Measurements from ENCODE around the gene NPFFR2.

DNA sequence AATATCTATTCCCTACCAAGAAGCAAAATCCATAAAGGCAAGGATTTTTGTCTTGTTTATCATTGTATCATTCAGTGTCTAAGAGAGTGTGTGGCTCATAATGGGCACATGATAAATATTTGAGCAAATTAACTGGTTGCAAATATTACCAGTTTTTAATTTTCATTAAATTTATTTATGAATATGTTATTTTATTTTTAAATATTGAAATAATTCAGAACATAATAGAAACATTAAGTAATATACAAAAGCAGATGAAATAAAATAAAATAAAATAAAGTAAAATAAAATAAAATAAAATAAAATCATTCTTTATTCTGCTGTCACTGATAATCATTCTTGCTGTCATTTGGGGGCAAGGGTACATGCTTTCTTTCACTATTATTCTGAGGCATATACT, 120.9 kb downstream of the NPFFR2 start:
- TF ChIP-seq CTCF (conservative IDR thresholded peaks at IDR 0.05; ENCODE audit: low read depth in 2 of 2), result no peak
- no peak for TF ChIP-seq EZH2 (IDR thresholded peaks at IDR 0.05; ENCODE audit: low read depth, unreplicated experiment)
- TF ChIP-seq NANOG (IDR thresholded peaks at IDR 0.05; ENCODE audit: borderline replicate concordance), result no peak
- no peak for TF ChIP-seq ETS1 (IDR thresholded peaks at IDR 0.05)
- no peak for TF ChIP-seq REST (IDR thresholded peaks at IDR 0.05; ENCODE audit: unreplicated experiment)
- TF ChIP-seq POLR2AphosphoS5 (IDR thresholded peaks at IDR 0.05; ENCODE audit: low read depth), result no peak
- TF ChIP-seq EZH2phosphoT487 (IDR thresholded peaks at IDR 0.05; ENCODE audit: unreplicated experiment), result no peak

All from GM23338 (cell line).